HepG2 (cell line): ENCODE measurements around the gene LRIT2. TPM values are rescaled to one million over a fixed set of nuclear protein-coding genes. Genes with fewer than 3 reads are reported as not detected.

Experiments used
- ATAC-seq: fragments of 200-7000 bp; cut with Tn5 transposase; 3 replicates; pipeline ENCODE4 v1.9.1; 2020; ENCODE audit warnings: mild to moderate bottlenecking, moderate library complexity
- BruUV-seq: library from RNA; stranded (reverse); fragments of 400-500 nt; replicated peaks from 2 replicates; lab custom pipeline; 2021; lab: Mats Ljungman, UMichigan
- CTCF ChIA-PET: fragments of 300-600 bp; formaldehyde crosslinking; extraction: SDS; loops from one replicate; lab custom pipeline; 2021; ENCODE audit warnings: low total read pairs, inconsistent platforms, low intra/inter-chr PET ratio; lab: Yijun Ruan, JAX
- POLR2A ChIA-PET: fragments of 350-600 bp; sonication (Branson Sonifier 250); formaldehyde crosslinking; loops from one replicate; lab custom pipeline; 2020; ENCODE audit warnings: antibody characterized with exemption, inconsistent platforms; lab: Yijun Ruan, JAX
- DNase-seq: peaks from one replicate; pipeline ENCODE4 v3.0.0-alpha.2; 2015; ENCODE audit warnings: low spot score
- FAIRE-seq: peaks from 3 replicates; lab custom pipeline; 2011; peaks lifted over from hg19 to GRCh38; lab: Jason Lieb, UNC
- H2AFZ ChIP-seq: one replicate; pipeline ENCODE4 v1.6.1; 2011; ENCODE audit warnings: low read length, inconsistent platforms
- H3K27ac ChIP-seq: fragments of 300-600 bp; 3 replicates; pipeline ENCODE4 v1.8.0; 2011; ENCODE audit warnings: mixed run types, mild to moderate bottlenecking, mixed read lengths, low read length, inconsistent platforms; ENCODE audit not compliant: insufficient read depth; ENCODE audit errors: extremely low read length
- H3K27me3 ChIP-seq, 2 experiments: fragments of 200-600 bp in 1 of 2; 2 replicates in 1 of 2; 3 replicates in 1 of 2; pipeline versions ENCODE4 v1.6.0 to v1.8.0; 2011; ENCODE audit warnings: low read length in 2 of 2, mild to moderate bottlenecking in 2 of 2, moderate library complexity in 2 of 2, inconsistent platforms in 1 of 2; ENCODE audit not compliant: insufficient read depth in 2 of 2, control insufficient read depth in 1 of 2
- H3K36me3 ChIP-seq, 2 experiments: fragments of 200-600 bp in 1 of 2; replicated peaks in 1 of 2; 2 replicates in 1 of 2; 3 replicates in 1 of 2; pipeline versions ENCODE4 v1.5.1 to v1.8.0; 2011; ENCODE audit warnings: low read length in 2 of 2, inconsistent platforms in 1 of 2; ENCODE audit not compliant: insufficient read depth in 2 of 2, control insufficient read depth in 1 of 2
- H3K4me1 ChIP-seq: 2 replicates; pipeline ENCODE4 v1.5.1; 2012; ENCODE audit warnings: low read length, inconsistent platforms; ENCODE audit not compliant: insufficient read depth
- H3K4me2 ChIP-seq: 2 replicates; pipeline ENCODE4 v1.6.0; 2011; ENCODE audit warnings: low read depth, low read length, inconsistent platforms
- H3K4me3 ChIP-seq, 3 experiments: fragments of 200-600 bp in 1 of 3; sonication (generic), shearing (Covaris generic) in 1 of 3; replicated peaks in 1 of 3; 2 replicates each; pipeline ENCODE4 v1.5.1; 2011 to 2016; ENCODE audit warnings: low read length in 3 of 3, inconsistent platforms in 2 of 3, low read depth in 2 of 3, mild to moderate bottlenecking in 2 of 3, control low read depth in 1 of 3, mixed read lengths in 1 of 3; ENCODE audit not compliant: insufficient read depth in 1 of 3
- H3K79me2 ChIP-seq: one replicate; pipeline ENCODE4 v1.6.1; 2011; ENCODE audit warnings: low read length, inconsistent platforms; ENCODE audit not compliant: insufficient read depth
- H3K9ac ChIP-seq: 2 replicates; pipeline ENCODE4 v1.6.0; 2011; ENCODE audit warnings: mild to moderate bottlenecking, low read depth, low read length, inconsistent platforms; ENCODE audit not compliant: insufficient read depth
- H3K9me3 ChIP-seq: 2 replicates; pipeline ENCODE4 v1.5.1; 2012; ENCODE audit warnings: mild to moderate bottlenecking, low read length
- H4K20me1 ChIP-seq: 2 replicates; pipeline ENCODE4 v1.6.0; 2011; ENCODE audit warnings: inconsistent platforms, mild to moderate bottlenecking, low read length, moderate library complexity; ENCODE audit not compliant: insufficient read depth
- FOXA1 ChIP-seq, 2 experiments: fragments of 450-650 bp in 1 of 2; sonication (generic) in 1 of 2; formaldehyde crosslinking in 1 of 2; IDR thresholded peaks; 2 replicates each; pipeline versions ENCODE4 v1.4.0 to v1.6.1; 2016 to 2020; ENCODE audit warnings: missing genetic modification reagents in 1 of 2
- GATAD1 ChIP-seq: IDR thresholded peaks from 2 replicates; pipeline ENCODE4 v1.6.1; 2016; ENCODE audit warnings: missing genetic modification reagents, missing compliant biosample characterization
- KLF12 ChIP-seq: sonication (generic); formaldehyde crosslinking; IDR thresholded peaks from 2 replicates; pipeline ENCODE4 v1.4.0; 2020; ENCODE audit warnings: missing genetic modification reagents, borderline replicate concordance
- KLF13 ChIP-seq: sonication (generic); formaldehyde crosslinking; IDR thresholded peaks from 2 replicates; pipeline ENCODE4 v1.4.0; 2020; ENCODE audit warnings: mild to moderate bottlenecking, missing genetic modification reagents
- MEF2D ChIP-seq: sonication (generic); formaldehyde crosslinking; IDR thresholded peaks from 2 replicates; pipeline ENCODE4 v1.5.1; 2020; ENCODE audit warnings: mild to moderate bottlenecking, missing genetic modification reagents
- NCOA5 ChIP-seq: sonication (generic); formaldehyde crosslinking; IDR thresholded peaks from 2 replicates; pipeline ENCODE4 v1.4.0; 2020; ENCODE audit warnings: missing genetic modification reagents
- SMARCC2 ChIP-seq: fragments of 450-650 bp; IDR thresholded peaks from 2 replicates; pipeline ENCODE4 v1.6.1; 2017; ENCODE audit warnings: antibody characterized with exemption, mild to moderate bottlenecking
- ZFY ChIP-seq: sonication (generic); formaldehyde crosslinking; IDR thresholded peaks from 2 replicates; pipeline ENCODE4 v1.4.0; 2020; ENCODE audit warnings: missing genetic modification reagents
- ZNF354B ChIP-seq: sonication (generic); formaldehyde crosslinking; IDR thresholded peaks from 2 replicates; pipeline ENCODE4 v1.8.0; 2022; ENCODE audit warnings: mild to moderate bottlenecking, missing genetic modification reagents
- ZNF432 ChIP-seq: sonication (generic); formaldehyde crosslinking; IDR thresholded peaks from 2 replicates; pipeline ENCODE4 v1.5.0; 2020; ENCODE audit warnings: missing genetic modification reagents, mild to moderate bottlenecking, borderline replicate concordance
- ZNF496 ChIP-seq: sonication (generic); formaldehyde crosslinking; IDR thresholded peaks from 2 replicates; pipeline ENCODE4 v1.8.1; 2023; ENCODE audit warnings: mild to moderate bottlenecking, moderate library complexity, missing genetic modification reagents; ENCODE audit not compliant: insufficient replicate concordance
- WGBS: methylation state at CpG from one replicate; pipeline ENCODE4 v1.1.6; 2017; ENCODE audit warnings: low lambda C conversion rate; 5-methylcytosine and 5-hydroxymethylcytosine counted together
- in situ Hi-C: cut with HindIII; loops from 2 replicates; pipeline ENCODE4 v1.10.0; 2017; ENCODE audit warnings: low pct_unique_long_range_greater_than_20kb; ENCODE audit not compliant: extremely low pct_ligation_motif_present
- intact Hi-C: fragments of 100-400 bp; cut with micrococcal nuclease; formaldehyde crosslinking; loops from one replicate; pipeline ENCODE4 v1.10.0; 2022; ENCODE audit not compliant: unreplicated experiment
- polyA plus RNA-seq, 8 experiments: library from polyadenylated mRNA; depleted of rRNA in 3 of 8; stranded (reverse) in 7 of 8; unstranded in 1 of 8; fragments of >200 nt; fragmentation: Illumina TruSeq in 4 of 8; extraction: Trizol in 4 of 8; gene quantifications; 2 replicates each; pipeline versions ENCODE4 v1.2.1 to v1.2.3, GENCODE V29; 2011 to 2016; ENCODE audit warnings: low read depth in 4 of 8, missing spikeins in 1 of 8, mixed read lengths in 1 of 8; ENCODE audit not compliant: insufficient read depth in 1 of 8
- total RNA-seq, 5 experiments: library from RNA; depleted of rRNA; stranded (reverse); fragments of >200 nt; fragmentation: Illumina TruSeq; extraction: Trizol; gene quantifications; 2 replicates each; pipeline ENCODE4 v1.2.3, GENCODE V29; 2016; ENCODE audit warnings: low read depth in 1 of 5

LRIT2 gene
- total and polyA plus RNA-seq, 2 of the 13 experiments (the other 11 are each of a cell fraction or from before 2014, with no cell fraction given): not detected

- TF ChIP-seq ZNF496 (CRISPR knock-in tag): no peak
- no peak for TF ChIP-seq KLF13
- TF ChIP-seq MEF2D: no peak
- no peak for TF ChIP-seq ZNF354B (CRISPR knock-in tag)
- no peak for TF ChIP-seq NCOA5
- TF ChIP-seq FOXA1 (IDR thresholded peaks at IDR 0.05): no peak
- no peak for TF ChIP-seq FOXA1 (CRISPR knock-in tag; IDR thresholded peaks at IDR 0.05)
- TF ChIP-seq ZNF432 (CRISPR knock-in tag): no peak
- TF ChIP-seq SMARCC2: no peak
- no peak for TF ChIP-seq ZFY (CRISPR knock-in tag)
- no peak for TF ChIP-seq GATAD1 (CRISPR knock-in tag)
- TF ChIP-seq KLF12 (CRISPR knock-in tag): no peak
- TF ChIP-seq, all 625 proteins: peak for 0
- intact Hi-C loops: no loop called here
- H3K27ac ChIP-seq: no peak overlapping the region
- H3K36me3 ChIP-seq: no peaks in the 10 kb centered on the region
- no TSS peak for BruUV-seq
- FAIRE-seq (no peak), DNase-seq (no peak), ATAC-seq (no peak; the same call in 1 of the 3 replicates)
- H3K4me2 ChIP-seq: no peak overlapping the region
- peaks cover 0 to 6% of the 10 kb centered on the region in 2 experiments; a peak in 3 of 5 replicates for H3K27me3 ChIP-seq
- ChIA-PET POLR2A (no interaction called here), CTCF (no interaction called here)
- 48% methylated on average over 7 of the region's 8 CpGs for WGBS
- no peak overlapping the region for H2AFZ ChIP-seq
- no peaks in the 10 kb centered on the region for H3K79me2 ChIP-seq
- peaks cover 5% of the 10 kb centered on the region for H3K4me1 ChIP-seq
- H3K9me3 ChIP-seq: no peaks in the 10 kb centered on the region
- in situ Hi-C loops: no loop called here
- no peak overlapping the region for H3K4me3 ChIP-seq
- no peak overlapping the region for H3K9ac ChIP-seq
- no peaks in the 10 kb centered on the region for H4K20me1 ChIP-seq
Observed at GRCh38 chr10:84177541-84178141, 47.7 kb downstream of the LRIT2 start.
